ENCODE measurements around the gene SSR4.

- TF ChIP-seq CTCF (conservative IDR thresholded peaks at IDR 0.05): no peak
- no peak for TF ChIP-seq ZFX (IDR thresholded peaks at IDR 0.05)
Observed at GRCh38 chrX:153764786-153765137, 29.7 kb upstream of the SSR4 start.

All from C4-2B (cell line).